GM12891 (cell line): ENCODE data around the gene SLC2A13.

Experiments
- POLR2A ChIP-seq: IDR thresholded peaks from 2 replicates; pipeline ENCODE4 v1.6.1; 2011; ENCODE audit warnings: low read depth, low read length, control low read depth
- POLR2AphosphoS5 ChIP-seq: IDR thresholded peaks from 2 replicates; pipeline ENCODE4 v1.6.1; 2011; ENCODE audit warnings: low read depth, low read length, control low read depth
- POU2F2 ChIP-seq: IDR thresholded peaks from 2 replicates; pipeline ENCODE4 v1.6.1; 2011; ENCODE audit warnings: low read depth, mild to moderate bottlenecking, control low read depth, low read length, moderate library complexity
- SPI1 ChIP-seq: IDR thresholded peaks from 2 replicates; pipeline ENCODE4 v1.6.1; 2011; ENCODE audit warnings: low read depth, low read length, control low read depth
- TAF1 ChIP-seq: IDR thresholded peaks from 2 replicates; pipeline ENCODE4 v1.6.1; 2011; ENCODE audit warnings: low read depth, low read length, control low read depth

DNA sequence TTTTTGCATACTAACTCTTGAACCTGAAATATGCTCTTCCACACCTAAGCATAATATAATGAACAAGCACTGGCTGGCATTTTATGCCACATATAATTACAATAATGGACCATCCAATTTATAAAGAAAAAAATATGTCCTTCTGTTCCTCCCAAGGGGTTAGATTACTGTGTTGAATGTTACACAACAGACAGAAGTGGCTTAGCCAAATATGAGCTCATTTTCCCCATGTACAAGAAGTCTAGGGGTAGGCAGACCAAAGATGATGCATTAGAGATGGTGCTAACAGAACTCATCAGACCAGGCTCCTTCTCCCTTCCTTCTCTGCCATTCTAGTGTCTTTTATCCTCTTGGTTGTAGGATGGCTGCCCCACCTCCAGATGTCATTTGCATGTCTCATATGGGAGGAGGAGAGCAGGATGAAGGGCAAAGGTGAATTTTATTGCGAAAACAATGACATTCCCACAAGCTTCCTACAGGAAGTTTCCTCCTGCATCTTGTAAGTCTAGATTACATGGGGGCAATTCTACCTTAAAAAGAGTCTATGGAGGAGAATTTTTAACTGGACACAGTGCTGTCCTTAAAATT, 43.9 kb upstream of the SLC2A13 start:
- no peak for TF ChIP-seq POLR2A
- no peak for TF ChIP-seq POLR2AphosphoS5
- TF ChIP-seq SPI1: no peak
- no peak for TF ChIP-seq TAF1
- no peak for TF ChIP-seq POU2F2
